SK-N-SH (cell line): ENCODE measurements around the gene EPHB2. TPM values are rescaled to one million over a fixed set of nuclear protein-coding genes. Genes with fewer than 3 reads are reported as not detected.

Experiments
- CTCF ChIA-PET: fragments of 300-600, 350-600 bp; formaldehyde crosslinking; extraction: SDS; loops from one replicate; lab custom pipeline; 2021; lab: Yijun Ruan, JAX
- POLR2A ChIA-PET: fragments of 350-600 bp; sonication (Branson Sonifier 250); formaldehyde crosslinking; extraction: SDS; loops from one replicate; lab custom pipeline; 2020; ENCODE audit warnings: antibody characterized with exemption, inconsistent platforms; lab: Yijun Ruan, JAX
- DNase-seq: peaks from one replicate; pipeline ENCODE4 v3.0.0; 2012
- H2AFZ ChIP-seq: fragments of 200-600 bp; sonication (generic); 2 replicates; pipeline ENCODE4 v1.8.1; 2016; ENCODE audit warnings: antibody characterized with exemption, mild to moderate bottlenecking, low read depth
- H3F3A ChIP-seq: fragments of 200-600 bp; sonication (generic); replicated peaks from 2 replicates; pipeline ENCODE3; 2016; ENCODE audit warnings: antibody characterized with exemption, mild to moderate bottlenecking; ENCODE audit not compliant: insufficient read depth
- H3K27ac ChIP-seq, 2 experiments: fragments of 200-500 bp in 1 of 2; fragments of 200-600 bp in 1 of 2; sonication (Bioruptor generic) in 1 of 2; sonication (generic), shearing (Covaris generic) in 1 of 2; 2 replicates each; pipeline versions ENCODE4 v1.5.1 to v1.6.1; 2014 to 2016; ENCODE audit warnings: low read depth in 2 of 2, inconsistent platforms in 1 of 2, low read length in 1 of 2, mild to moderate bottlenecking in 1 of 2, mixed read lengths in 1 of 2
- H3K27me3 ChIP-seq: fragments of 200-600 bp; sonication (generic), shearing (Covaris generic); 2 replicates; pipeline ENCODE4 v1.6.1; 2016; ENCODE audit warnings: mixed run types; ENCODE audit not compliant: insufficient read depth
- H3K36me3 ChIP-seq, 2 experiments: fragments of 200-500 bp in 1 of 2; fragments of 200-600 bp in 1 of 2; sonication (Bioruptor generic) in 1 of 2; sonication (generic) in 1 of 2; replicated peaks in 1 of 2; 2 replicates each; pipeline versions ENCODE3 to v1.5.1; 2014 to 2016; ENCODE audit warnings: low read length in 1 of 2, mild to moderate bottlenecking in 1 of 2; ENCODE audit not compliant: insufficient read depth in 2 of 2, control insufficient read depth in 1 of 2
- H3K4me1 ChIP-seq, 2 experiments: fragments of 200-500 bp in 1 of 2; fragments of 200-600 bp in 1 of 2; sonication (Bioruptor generic) in 1 of 2; sonication (generic), shearing (Covaris generic) in 1 of 2; 2 replicates each; pipeline versions ENCODE4 v1.5.1 to v1.6.1; 2014 to 2016; ENCODE audit warnings: low read depth in 1 of 2, low read length in 1 of 2, mixed run types in 1 of 2; ENCODE audit not compliant: insufficient read depth in 2 of 2, control insufficient read depth in 1 of 2
- H3K4me2 ChIP-seq: fragments of 200-600 bp; sonication (generic), shearing (Covaris generic); 2 replicates; pipeline ENCODE4 v1.6.1; 2017; ENCODE audit warnings: mixed run types
- H3K4me3 ChIP-seq, 2 experiments: fragments of 200-500 bp in 1 of 2; fragments of 200-600 bp in 1 of 2; sonication (Bioruptor generic) in 1 of 2; sonication (generic), shearing (Covaris generic) in 1 of 2; 2 replicates each; pipeline versions ENCODE4 v1.5.1 to v1.8.1; 2014 to 2016; ENCODE audit warnings: low read depth in 2 of 2, inconsistent platforms in 1 of 2, low read length in 1 of 2, mild to moderate bottlenecking in 1 of 2, mixed read lengths in 1 of 2, moderate library complexity in 1 of 2
- H3K79me2 ChIP-seq: fragments of 200-600 bp; sonication (generic); 2 replicates; pipeline ENCODE4 v1.8.1; 2017; ENCODE audit warnings: mild to moderate bottlenecking; ENCODE audit not compliant: insufficient read depth
- H3K9ac ChIP-seq: fragments of 200-600 bp; sonication (generic); 2 replicates; pipeline ENCODE4 v1.6.1; 2017; ENCODE audit warnings: mixed run types
- H3K9me2 ChIP-seq: fragments of 200-600 bp; sonication (generic); 2 replicates; pipeline ENCODE4 v1.6.1; 2017; ENCODE audit warnings: mixed run types
- H3K9me3 ChIP-seq: fragments of 200-600 bp; sonication (generic); 2 replicates; pipeline ENCODE4 v1.6.1; 2017; ENCODE audit warnings: mixed run types, mild to moderate bottlenecking, moderate library complexity
- H4K20me1 ChIP-seq: fragments of 200-600 bp; sonication (generic); 2 replicates; pipeline ENCODE4 v1.6.1; 2017; ENCODE audit warnings: mild to moderate bottlenecking, mixed run types; ENCODE audit not compliant: insufficient read depth
- CHD2 ChIP-seq: fragments of 150-350 bp; IDR thresholded peaks from 2 replicates; pipeline ENCODE4 v1.6.1; 2018; ENCODE audit warnings: low read length; ENCODE audit not compliant: partially characterized antibody
- ELF1 ChIP-seq: IDR thresholded peaks from 2 replicates; pipeline ENCODE4 v1.4.0; 2012
- EP300 ChIP-seq, 2 experiments: IDR thresholded peaks; 2 replicates each; pipeline versions ENCODE4 v1.4.0 to v1.6.1; 2012; ENCODE audit warnings: borderline replicate concordance in 1 of 2, low read depth in 1 of 2, low read length in 1 of 2
- FOSL2 ChIP-seq: IDR thresholded peaks from 2 replicates; pipeline ENCODE4 v1.4.0; 2012; ENCODE audit warnings: low read depth, mild to moderate bottlenecking, moderate library complexity, borderline replicate concordance
- GABPA ChIP-seq: IDR thresholded peaks from 2 replicates; pipeline ENCODE4 v1.4.0; 2012; ENCODE audit warnings: low read depth, mild to moderate bottlenecking
- JUND ChIP-seq: IDR thresholded peaks from 2 replicates; pipeline ENCODE4 v1.4.0; 2012
- MAX ChIP-seq: IDR thresholded peaks from 2 replicates; pipeline ENCODE4 v1.4.0; 2012; ENCODE audit warnings: low read depth
- MXI1 ChIP-seq: IDR thresholded peaks from 2 replicates; pipeline ENCODE4 v1.6.1; 2012; ENCODE audit warnings: mild to moderate bottlenecking, low read depth, low read length, improper control_type of control experiment
- NRF1 ChIP-seq: IDR thresholded peaks from 2 replicates; pipeline ENCODE4 v1.6.1; 2012; ENCODE audit warnings: low read depth, mild to moderate bottlenecking, low read length
- RAD21 ChIP-seq: IDR thresholded peaks from 2 replicates; pipeline ENCODE4 v1.6.1; 2012; ENCODE audit warnings: mild to moderate bottlenecking, low read length
- RCOR1 ChIP-seq: fragments of 150-350 bp; IDR thresholded peaks from 2 replicates; pipeline ENCODE4 v1.6.1; 2017; ENCODE audit warnings: antibody characterized with exemption, low read length
- SMC3 ChIP-seq: IDR thresholded peaks from 2 replicates; pipeline ENCODE4 v1.6.1; 2012; ENCODE audit warnings: low read depth, low read length, improper control_type of control experiment
- TEAD4 ChIP-seq: IDR thresholded peaks from 2 replicates; pipeline ENCODE4 v1.4.0; 2012; ENCODE audit warnings: mild to moderate bottlenecking, borderline replicate concordance; ENCODE audit not compliant: insufficient read depth
- USF1 ChIP-seq: IDR thresholded peaks from 2 replicates; pipeline ENCODE4 v1.4.0; 2012; ENCODE audit warnings: low read depth, borderline replicate concordance
- USF2 ChIP-seq: fragments of 150-350 bp; IDR thresholded peaks from 2 replicates; pipeline ENCODE4 v1.6.1; 2017; ENCODE audit warnings: antibody characterized with exemption, low read length, low read depth, borderline replicate concordance
- YY1 ChIP-seq: IDR thresholded peaks from 2 replicates; pipeline ENCODE4 v1.4.0; 2012; ENCODE audit warnings: low read depth, mild to moderate bottlenecking
- ZBTB33 ChIP-seq: IDR thresholded peaks from 2 replicates; pipeline ENCODE4 v1.4.0; 2012; ENCODE audit warnings: low read depth, borderline replicate concordance
- WGBS: methylation state at CpG from one replicate; pipeline ENCODE4 v1.1.6; 2017; ENCODE audit warnings: low lambda C conversion rate; 5-methylcytosine and 5-hydroxymethylcytosine counted together
- polyA plus RNA-seq, 3 experiments: library from polyadenylated mRNA; depleted of rRNA; stranded (reverse); fragments of >200 nt; gene quantifications; 2 replicates each; pipeline ENCODE4 v1.2.3, GENCODE V29; 2012
- TF ChIP-seq, protein P1 (sequence below): fragments of 150-350 bp; IDR thresholded peaks from 2 replicates; pipeline ENCODE4 v1.6.1; 2016; ENCODE audit warnings: mild to moderate bottlenecking, low read depth, low read length

EPHB2 gene
- polyA plus RNA-seq, 1 of the 3 experiments (the other 2 are of a cell fraction) = 25.2 TPM

DNA sequence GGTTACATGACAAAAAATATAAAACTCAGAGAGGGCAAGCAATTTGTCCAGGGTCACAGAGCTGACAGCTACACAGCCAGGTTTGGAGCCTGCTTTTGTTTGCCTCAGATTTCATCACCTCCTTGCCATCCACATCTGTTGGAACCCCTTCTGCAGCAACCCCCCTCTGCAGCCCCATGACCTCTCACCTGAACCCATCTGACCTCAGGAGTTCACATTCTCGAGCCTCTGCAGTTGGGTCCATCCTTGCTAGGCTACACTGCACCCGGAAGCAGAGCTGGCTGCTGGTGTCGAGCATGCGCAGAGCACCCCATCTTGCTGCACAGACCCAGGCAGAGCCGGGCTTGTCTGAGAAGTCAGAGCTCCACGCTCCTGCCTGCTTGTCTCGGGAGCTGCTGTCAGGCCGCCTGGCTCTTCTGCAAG, 47.6 kb upstream of the EPHB2 start:
- H3K27me3 ChIP-seq = peaks cover 16% of the 10 kb centered on the region; the same call in 1 of the 2 replicates
- CTCF ChIA-PET = interaction anchor here (1.0 to 3.3 kb wide), 7 partner anchors 11 to 301 kb away, joined by 3 to 18 read pairs (median 8); partner anchors contain the start of gene C1QC
- TF ChIP-seq RAD21 (no peak), ELF1 (no peak), EP300 (IDR thresholded peaks at IDR 0.05; ENCODE audit: borderline replicate concordance in 1 of 2, low read depth in 1 of 2, low read length in 1 of 2) (no peak), MXI1 (no peak), YY1 (no peak), JUND (no peak), SMC3 (no peak), RCOR1 (no peak), ZBTB33 (no peak), TEAD4 (no peak), MAX (no peak), USF1 (no peak), NRF1 (no peak), USF2 (no peak), FOSL2 (no peak), CHD2 (no peak), GABPA (no peak)
- TF ChIP-seq, protein P1, sequence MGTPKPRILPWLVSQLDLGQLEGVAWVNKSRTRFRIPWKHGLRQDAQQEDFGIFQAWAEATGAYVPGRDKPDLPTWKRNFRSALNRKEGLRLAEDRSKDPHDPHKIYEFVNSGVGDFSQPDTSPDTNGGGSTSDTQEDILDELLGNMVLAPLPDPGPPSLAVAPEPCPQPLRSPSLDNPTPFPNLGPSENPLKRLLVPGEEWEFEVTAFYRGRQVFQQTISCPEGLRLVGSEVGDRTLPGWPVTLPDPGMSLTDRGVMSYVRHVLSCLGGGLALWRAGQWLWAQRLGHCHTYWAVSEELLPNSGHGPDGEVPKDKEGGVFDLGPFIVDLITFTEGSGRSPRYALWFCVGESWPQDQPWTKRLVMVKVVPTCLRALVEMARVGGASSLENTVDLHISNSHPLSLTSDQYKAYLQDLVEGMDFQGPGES = no peak
- TF ChIP-seq, all 33 proteins: peak for 0

More for the DNA sequence above, 47.6 kb upstream of the EPHB2 start:
- Histone ChIP-seq H4K20me1 (no peaks in the 10 kb centered on the region), H3K4me2 (no peak overlapping the region), H3K27ac (no peak overlapping the region), H2AFZ (no peak overlapping the region), H3K4me1 (no peaks in the 10 kb centered on the region), H3K36me3 (no peaks in the 10 kb centered on the region), H3K9me2 (no peaks in the 10 kb centered on the region), H3K9me3 (no peaks in the 10 kb centered on the region), H3K9ac (no peak overlapping the region), H3F3A (no peaks in the 10 kb centered on the region), H3K4me3 (no peak overlapping the region), H3K79me2 (no peaks in the 10 kb centered on the region)
- 11% methylated on average over 1 of the region's 8 CpGs for WGBS
- DNase-seq = no peak
- POLR2A ChIA-PET = interaction anchor here (0.6 kb wide), 1 partner anchor 927 kb away, joined by 4 read pairs; no protein-coding TSS in a partner anchor
